Activated naive CD8-positive, alpha-beta T cell treated with anti-CD3 and anti-CD28 coated beads, Interleukin-2, amount 10 ng/mL, durations not matched to agents 7 days and 5 days (primary cell): ENCODE results near the gene IDNK. TPM values are rescaled to one million over a fixed set of nuclear protein-coding genes. Genes with fewer than 3 reads are reported as not detected.

Experiments
- ATAC-seq: fragments of 150-1000 bp; cut with Tn5 transposase; one replicate; pipeline ENCODE4 v1.10.0; 2021; ENCODE audit warnings: low read depth, moderate library complexity
- POLR2A ChIA-PET: fragments of 350-600 bp; sonication (Branson Sonifier 250); formaldehyde crosslinking; loops from one replicate; lab custom pipeline; 2021; ENCODE audit warnings: antibody characterized with exemption; lab: Charles Lee
- DNase-seq: peaks from one replicate; pipeline ENCODE4 v3.0.0; 2021
- H3K27ac Mint-ChIP-seq: one replicate; pipeline ENCODE4 v1.8.0; 2022; ENCODE audit warnings: mild to moderate bottlenecking, mixed read lengths
- H3K27me3 Mint-ChIP-seq: one replicate; pipeline ENCODE4 v1.8.0; 2022; ENCODE audit warnings: mild to moderate bottlenecking, moderate library complexity, mixed read lengths
- H3K36me3 Mint-ChIP-seq: one replicate; pipeline ENCODE4 v1.8.0; 2021; ENCODE audit warnings: mild to moderate bottlenecking, mixed read lengths
- H3K4me1 Mint-ChIP-seq: one replicate; pipeline ENCODE4 v1.8.0; 2021; ENCODE audit warnings: mixed read lengths
- H3K4me3 Mint-ChIP-seq: one replicate; pipeline ENCODE4 v1.8.0; 2022; ENCODE audit warnings: mild to moderate bottlenecking, moderate library complexity, mixed read lengths
- H3K9me3 Mint-ChIP-seq: one replicate; pipeline ENCODE4 v1.8.0; 2021; ENCODE audit warnings: mixed read lengths
- total RNA-seq, 2 experiments: library from RNA; stranded (reverse); gene quantifications; one replicate each; pipeline ENCODE4 v1.2.3, GENCODE V29; 2021

IDNK gene
- total RNA-seq, 2 experiments from 2014 or later, result 8.3 to 9.8 TPM

- Mint-ChIP-seq H3K4me1 (peaks cover 7% of the 10 kb centered on the region), H3K9me3 (no peaks in the 10 kb centered on the region), H3K36me3 (peaks cover 4% of the 10 kb centered on the region), H3K27ac (no peak overlapping the region), H3K4me3 (no peak overlapping the region), H3K27me3 (no peaks in the 10 kb centered on the region)
- POLR2A ChIA-PET, result no interaction called here
- DNase-seq (no peak), ATAC-seq (no peak)
Observed at GRCh38 chr9:83646500-83647239, 23.7 kb downstream of the IDNK start.

DNA sequence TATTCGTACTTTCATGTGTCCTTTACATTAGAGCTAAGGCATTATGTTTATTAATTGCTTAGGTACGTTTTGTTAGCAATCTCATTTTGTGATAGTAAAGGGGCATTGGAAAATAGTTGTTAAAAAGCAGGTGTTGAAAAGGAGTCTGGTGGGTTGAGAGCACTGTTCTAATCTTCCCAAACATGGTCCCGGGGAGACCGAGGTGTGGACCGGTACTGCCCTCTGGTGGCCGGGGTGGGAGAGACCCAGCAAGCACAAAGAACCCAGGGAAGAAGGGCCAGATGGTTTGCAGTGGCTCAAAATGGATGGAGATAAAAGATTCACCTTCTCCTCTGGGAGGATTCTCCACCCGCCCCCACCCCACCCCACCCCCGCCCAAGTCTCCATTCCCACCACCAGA is 26.1 kb downstream of the IDNK start:
- peaks cover 7% of the 10 kb centered on the region for H3K4me1 Mint-ChIP-seq
- H3K36me3 Mint-ChIP-seq, result peaks cover 15% of the 10 kb centered on the region
- no peaks in the 10 kb centered on the region for H3K9me3 Mint-ChIP-seq
- no peak overlapping the region for H3K4me3 Mint-ChIP-seq
- no peaks in the 10 kb centered on the region for H3K27me3 Mint-ChIP-seq
- DNase-seq (peak; percentile 81), ATAC-seq (peak; percentile 84)
- H3K27ac Mint-ChIP-seq, result no peak overlapping the region
- POLR2A ChIA-PET, result interaction anchor here (1.5 kb wide), 2 partner anchors 26 to 28 kb away, joined by 6 to 10 read pairs; partner anchors contain the start of gene IDNK

DNA sequence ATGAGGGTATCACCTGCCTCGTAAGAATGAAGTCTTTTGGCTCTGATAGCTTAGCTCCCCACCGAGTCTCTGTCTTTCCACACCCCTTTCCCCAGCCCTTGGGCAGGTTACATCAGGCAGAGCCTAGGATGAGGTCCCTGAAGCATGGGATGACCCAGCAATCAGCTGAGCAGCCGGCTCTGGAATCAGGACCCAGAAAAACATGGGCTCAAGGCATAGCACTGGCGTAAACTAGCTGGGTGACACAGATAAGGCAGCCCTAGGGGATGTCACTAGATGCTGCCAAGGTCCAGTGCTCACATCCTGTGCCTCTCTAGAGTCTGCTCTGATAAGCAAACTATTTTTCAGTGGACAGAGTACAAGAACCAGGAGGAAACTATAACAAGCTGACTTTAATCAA is 26.6 kb downstream of the IDNK start:
- H3K36me3 Mint-ChIP-seq, result peaks cover 19% of the 10 kb centered on the region
- no peaks in the 10 kb centered on the region for H3K9me3 Mint-ChIP-seq
- no peak overlapping the region for H3K4me3 Mint-ChIP-seq
- peaks cover 7% of the 10 kb centered on the region for H3K4me1 Mint-ChIP-seq
- no peak for DNase-seq
- ATAC-seq, result no peak
- H3K27ac Mint-ChIP-seq, result no peak overlapping the region
- no peaks in the 10 kb centered on the region for H3K27me3 Mint-ChIP-seq
- POLR2A ChIA-PET, result interaction anchor here (1.1 to 1.5 kb wide), 3 partner anchors 26 to 58 kb away, joined by 5 to 10 read pairs (median 6); partner anchors contain the start of genes IDNK and UBQLN1

DNA sequence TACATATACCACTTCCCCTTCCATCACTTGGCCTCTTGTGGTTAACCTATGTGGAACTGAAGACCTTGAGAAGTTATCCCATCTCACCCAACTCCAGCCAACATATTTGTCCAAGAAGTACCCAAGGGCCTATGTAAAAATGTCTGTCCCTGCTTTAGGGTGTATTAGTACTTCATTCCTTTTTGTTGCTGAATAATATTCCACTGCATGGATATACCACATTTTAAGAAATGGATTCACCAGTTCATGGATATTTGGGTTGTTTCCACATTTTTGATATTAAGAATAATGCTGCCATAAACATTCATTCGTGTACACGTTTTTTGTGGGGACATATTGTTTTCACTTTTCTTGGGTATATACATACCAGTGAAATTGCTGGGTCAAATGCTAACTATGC is 28.6 kb downstream of the IDNK start:
- no peak overlapping the region for H3K4me3 Mint-ChIP-seq
- no peak for DNase-seq
- H3K9me3 Mint-ChIP-seq, result no peaks in the 10 kb centered on the region
- H3K4me1 Mint-ChIP-seq, result peaks cover 7% of the 10 kb centered on the region
- ATAC-seq, result no peak
- POLR2A ChIA-PET, result no interaction called here
- H3K27ac Mint-ChIP-seq, result no peak overlapping the region
- H3K27me3 Mint-ChIP-seq, result no peaks in the 10 kb centered on the region
- H3K36me3 Mint-ChIP-seq, result peaks cover 30% of the 10 kb centered on the region

- DNase-seq (no peak), ATAC-seq (no peak)
- POLR2A ChIA-PET, result no interaction called here
- Mint-ChIP-seq H3K27ac (no peak overlapping the region), H3K4me1 (peaks cover 7% of the 10 kb centered on the region), H3K36me3 (peaks cover 30% of the 10 kb centered on the region), H3K27me3 (no peaks in the 10 kb centered on the region), H3K4me3 (no peak overlapping the region), H3K9me3 (no peaks in the 10 kb centered on the region)
Observed at GRCh38 chr9:83652433-83652832, 29.5 kb downstream of the IDNK start.

DNA sequence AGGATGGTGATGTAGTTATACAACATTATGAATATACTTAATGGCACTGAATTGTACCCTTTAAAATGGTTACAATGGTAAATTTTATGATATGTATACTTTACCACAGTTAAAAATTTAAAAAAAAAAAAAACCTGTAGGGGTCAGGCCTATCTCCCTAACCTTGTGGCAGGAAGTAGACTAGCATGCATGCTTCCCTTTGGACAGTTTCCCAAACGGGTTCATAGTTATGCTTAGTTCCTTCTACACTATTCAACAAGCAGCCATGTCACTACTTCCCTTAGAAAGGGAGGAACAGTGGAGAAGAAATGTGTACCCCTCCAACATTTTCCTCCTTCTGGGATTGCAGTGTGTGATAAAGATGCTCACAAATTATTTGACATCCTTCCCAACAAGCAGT is 32.5 kb downstream of the IDNK start:
- POLR2A ChIA-PET, result no interaction called here
- no peaks in the 10 kb centered on the region for H3K27me3 Mint-ChIP-seq
- no peak overlapping the region for H3K4me3 Mint-ChIP-seq
- no peaks in the 10 kb centered on the region for H3K9me3 Mint-ChIP-seq
- H3K4me1 Mint-ChIP-seq, result no peaks in the 10 kb centered on the region
- peaks cover 37% of the 10 kb centered on the region for H3K36me3 Mint-ChIP-seq
- H3K27ac Mint-ChIP-seq, result no peak overlapping the region
- DNase-seq, result no peak
- ATAC-seq, result no peak

- H3K36me3 Mint-ChIP-seq, result peaks cover 37% of the 10 kb centered on the region
- no peak for ATAC-seq
- POLR2A ChIA-PET, result no interaction called here
- H3K27ac Mint-ChIP-seq, result no peak overlapping the region
- no peak overlapping the region for H3K4me3 Mint-ChIP-seq
- H3K27me3 Mint-ChIP-seq, result no peaks in the 10 kb centered on the region
- DNase-seq, result no peak
- H3K4me1 Mint-ChIP-seq, result no peaks in the 10 kb centered on the region
- no peaks in the 10 kb centered on the region for H3K9me3 Mint-ChIP-seq
Observed at GRCh38 chr9:83656032-83656680, 33.2 kb downstream of the IDNK start.

DNA sequence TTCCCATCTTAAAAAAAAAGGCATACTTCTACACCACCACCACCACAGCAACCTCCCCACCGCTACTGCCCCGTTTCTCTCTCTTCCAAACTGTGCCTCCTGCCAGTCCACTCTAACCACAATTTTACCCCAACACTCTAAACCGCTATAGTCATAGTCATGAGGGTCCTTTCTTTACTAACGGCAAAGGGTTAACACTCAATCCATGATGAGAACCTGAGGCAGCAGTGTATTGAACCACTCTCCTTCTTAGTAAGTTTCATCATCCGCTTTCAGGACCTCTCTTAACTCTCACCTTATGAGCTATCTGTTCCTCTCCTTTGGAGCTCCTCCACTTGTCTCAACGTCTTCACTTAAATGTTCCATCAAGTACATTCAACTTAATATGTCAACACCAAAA is 34.0 kb downstream of the IDNK start:
- H3K9me3 Mint-ChIP-seq, result no peaks in the 10 kb centered on the region
- POLR2A ChIA-PET, result no interaction called here
- H3K36me3 Mint-ChIP-seq, result peaks cover 33% of the 10 kb centered on the region
- DNase-seq (no peak), ATAC-seq (no peak)
- H3K27me3 Mint-ChIP-seq, result no peaks in the 10 kb centered on the region
- no peaks in the 10 kb centered on the region for H3K4me1 Mint-ChIP-seq
- H3K27ac Mint-ChIP-seq, result no peak overlapping the region
- H3K4me3 Mint-ChIP-seq, result no peak overlapping the region

DNA sequence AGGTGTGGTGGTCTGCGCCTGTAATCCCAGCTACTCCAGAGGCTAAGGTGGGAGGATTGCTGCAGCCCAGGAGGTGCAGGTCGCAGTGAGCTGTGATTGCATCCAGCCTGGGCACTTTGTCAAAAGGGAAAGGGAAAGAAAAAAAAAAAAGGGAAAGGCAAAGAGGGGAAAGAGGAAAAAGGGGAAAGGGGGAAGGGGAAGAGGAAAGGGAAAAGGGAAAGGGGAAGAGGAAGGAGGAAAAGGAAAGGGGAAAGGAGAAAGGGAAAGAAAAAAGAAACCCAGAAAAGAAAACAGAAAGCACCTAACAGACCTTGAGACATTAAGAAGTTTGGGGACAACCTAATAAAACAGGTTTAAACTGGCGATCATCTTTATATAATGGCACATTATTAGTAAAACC is 40.0 kb downstream of the IDNK start:
- Mint-ChIP-seq H3K9me3 (no peaks in the 10 kb centered on the region), H3K4me3 (no peak overlapping the region), H3K4me1 (peaks cover 19% of the 10 kb centered on the region), H3K27me3 (no peaks in the 10 kb centered on the region), H3K27ac (no peak overlapping the region), H3K36me3 (peaks cover 32% of the 10 kb centered on the region)
- ATAC-seq (no peak), DNase-seq (no peak)
- POLR2A ChIA-PET, result no interaction called here

DNA sequence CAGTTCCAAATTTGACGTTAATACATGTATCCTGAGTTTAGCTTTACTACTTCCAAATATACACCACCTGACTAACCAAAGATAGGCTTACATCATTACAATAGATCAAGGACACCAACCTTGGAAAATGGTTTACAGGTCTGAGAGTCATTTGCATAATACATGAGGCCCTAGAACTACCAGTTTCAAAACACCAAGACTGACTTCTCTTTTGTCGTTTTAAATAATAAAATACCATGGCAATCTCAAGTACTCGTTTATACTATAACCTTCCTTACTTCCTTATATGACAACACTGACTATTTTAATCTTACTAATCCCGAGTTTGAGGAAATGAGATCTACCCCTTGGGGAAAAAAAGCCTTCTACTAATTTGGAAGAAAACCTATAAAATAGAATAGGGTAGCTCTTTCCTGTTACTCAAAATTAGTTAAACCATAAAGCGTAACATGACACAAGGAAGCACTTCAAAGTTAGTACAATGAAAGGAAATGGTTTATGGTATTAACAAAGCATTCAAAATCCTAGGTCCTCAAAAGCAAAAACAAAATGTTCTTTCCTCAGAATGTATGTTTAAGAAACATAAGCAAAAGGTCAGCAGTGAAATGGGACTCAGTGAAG is 42.7 kb downstream of the IDNK start:
- H3K4me1 Mint-ChIP-seq, result peaks cover 19% of the 10 kb centered on the region
- POLR2A ChIA-PET, result interaction anchor here (0.6 to 2.9 kb wide), 3 partner anchors 31 to 42 kb away, joined by 3 to 14 read pairs (median 5); partner anchors contain the start of gene UBQLN1
- no peaks in the 10 kb centered on the region for H3K27me3 Mint-ChIP-seq
- peak overlapping the region; percentile 50 for H3K27ac Mint-ChIP-seq
- H3K9me3 Mint-ChIP-seq, result no peaks in the 10 kb centered on the region
- ATAC-seq, result no peak
- H3K4me3 Mint-ChIP-seq, result no peak overlapping the region
- DNase-seq, result no peak
- peaks cover 29% of the 10 kb centered on the region for H3K36me3 Mint-ChIP-seq

DNA sequence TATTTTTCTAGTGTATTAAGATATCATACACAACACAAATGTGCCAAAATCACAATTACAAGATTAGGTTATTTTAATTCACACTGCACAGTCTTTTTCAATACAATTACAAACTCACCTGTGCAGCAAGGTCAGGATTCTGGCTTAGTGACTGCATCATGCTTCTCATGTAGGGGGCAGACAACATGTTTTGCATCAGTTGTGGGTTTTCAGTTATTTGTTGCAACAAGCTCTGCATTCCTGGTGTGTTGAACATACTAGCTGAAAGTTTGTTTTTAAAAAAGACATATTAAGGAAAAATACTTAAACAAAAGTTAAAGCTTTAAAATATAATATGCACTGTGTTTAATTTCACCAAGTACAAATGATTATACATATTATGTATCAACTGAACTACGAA is 46.1 kb downstream of the IDNK start:
- Mint-ChIP-seq H3K27ac (no peak overlapping the region), H3K27me3 (no peaks in the 10 kb centered on the region), H3K36me3 (peaks cover 34% of the 10 kb centered on the region), H3K4me1 (peaks cover 19% of the 10 kb centered on the region), H3K4me3 (no peak overlapping the region), H3K9me3 (no peaks in the 10 kb centered on the region)
- no peak for ATAC-seq
- POLR2A ChIA-PET, result no interaction called here
- DNase-seq, result no peak

GRCh38 chr9:83670381-83670780 is 47.4 kb downstream of the IDNK start:
- Mint-ChIP-seq H3K9me3 (no peaks in the 10 kb centered on the region), H3K27me3 (no peaks in the 10 kb centered on the region), H3K4me1 (peaks cover 18% of the 10 kb centered on the region), H3K36me3 (peaks cover 31% of the 10 kb centered on the region), H3K27ac (no peak overlapping the region), H3K4me3 (no peak overlapping the region)
- POLR2A ChIA-PET, result no interaction called here
- no peak for ATAC-seq
- no peak for DNase-seq

DNA sequence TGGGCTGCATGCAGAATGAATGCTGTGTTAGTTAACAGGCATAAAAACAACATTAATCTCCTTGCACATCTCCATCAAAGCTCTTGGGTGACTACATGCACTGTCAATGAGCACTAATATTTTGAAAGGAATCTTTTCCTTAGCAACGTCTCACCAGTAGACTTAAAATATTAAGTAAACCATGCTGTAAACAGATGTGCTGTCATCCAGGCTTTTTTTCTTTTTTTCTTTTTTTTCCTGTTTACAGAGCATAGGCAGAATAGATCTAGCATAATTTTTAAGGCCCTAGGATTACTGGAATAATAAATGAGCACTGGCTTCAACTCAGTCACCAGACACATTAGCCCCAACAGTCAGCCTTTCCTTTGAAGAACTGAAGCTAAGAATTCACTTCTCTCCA is 48.5 kb downstream of the IDNK start:
- POLR2A ChIA-PET, result interaction anchor here (0.9 kb wide), 1 partner anchor 34 kb away, joined by 3 read pairs; no protein-coding TSS in a partner anchor
- Mint-ChIP-seq H3K27me3 (no peaks in the 10 kb centered on the region), H3K36me3 (peaks cover 24% of the 10 kb centered on the region), H3K4me1 (peaks cover 7% of the 10 kb centered on the region), H3K9me3 (no peaks in the 10 kb centered on the region), H3K27ac (no peak overlapping the region), H3K4me3 (no peak overlapping the region)
- DNase-seq (no peak), ATAC-seq (no peak)
